Chondrocyte (in vitro differentiated cells): ENCODE results near the gene PDLIM7. TPM values are rescaled to one million over a fixed set of nuclear protein-coding genes. Genes with fewer than 3 reads are reported as not detected.

Experiments
- DNase-seq: peaks from one replicate; pipeline ENCODE4 v3.0.0; 2021; ENCODE audit warnings: mixed read lengths, low spot score
- H3K27ac Mint-ChIP-seq: one replicate; pipeline ENCODE4 v1.8.0; 2021; ENCODE audit warnings: mild to moderate bottlenecking, moderate library complexity, mixed read lengths; ENCODE audit not compliant: unreplicated experiment
- H3K27me3 Mint-ChIP-seq: 2 replicates; pipeline ENCODE4 v1.8.0; 2021; ENCODE audit warnings: low read depth, mixed read lengths
- H3K36me3 Mint-ChIP-seq: 2 replicates; pipeline ENCODE4 v1.8.0; 2021; ENCODE audit warnings: low read depth, mixed read lengths
- H3K4me1 Mint-ChIP-seq: 2 replicates; pipeline ENCODE4 v1.8.0; 2021; ENCODE audit warnings: low read depth, mild to moderate bottlenecking, mixed read lengths
- H3K4me3 Mint-ChIP-seq: one replicate; pipeline ENCODE4 v1.8.0; 2021; ENCODE audit warnings: mild to moderate bottlenecking, moderate library complexity, mixed read lengths; ENCODE audit not compliant: unreplicated experiment
- H3K9me3 Mint-ChIP-seq: 2 replicates; pipeline ENCODE4 v1.8.0; 2021; ENCODE audit warnings: low read depth, mixed read lengths
- total RNA-seq: library from RNA; stranded (reverse); gene quantifications from 3 replicates; pipeline ENCODE4 v1.2.1, GENCODE V29; 2021
- TF ChIP-seq, protein P1 (sequence below): fragments of 200-600 bp; sonication (generic); IDR thresholded peaks from 2 replicates; pipeline ENCODE4 v1.5.0; 2021; ENCODE audit warnings: antibody characterized with exemption, mild to moderate bottlenecking, moderate library complexity

Gene PDLIM7
- total RNA-seq, 1 donor from 2014 or later = 633 TPM

- H3K36me3 Mint-ChIP-seq = peaks cover 24% of the 10 kb centered on the region
- H3K27ac Mint-ChIP-seq = no peak overlapping the region
- H3K9me3 Mint-ChIP-seq = no peaks in the 10 kb centered on the region
- H3K4me3 Mint-ChIP-seq = no peak overlapping the region
- no peak for DNase-seq
- TF ChIP-seq, protein P1, sequence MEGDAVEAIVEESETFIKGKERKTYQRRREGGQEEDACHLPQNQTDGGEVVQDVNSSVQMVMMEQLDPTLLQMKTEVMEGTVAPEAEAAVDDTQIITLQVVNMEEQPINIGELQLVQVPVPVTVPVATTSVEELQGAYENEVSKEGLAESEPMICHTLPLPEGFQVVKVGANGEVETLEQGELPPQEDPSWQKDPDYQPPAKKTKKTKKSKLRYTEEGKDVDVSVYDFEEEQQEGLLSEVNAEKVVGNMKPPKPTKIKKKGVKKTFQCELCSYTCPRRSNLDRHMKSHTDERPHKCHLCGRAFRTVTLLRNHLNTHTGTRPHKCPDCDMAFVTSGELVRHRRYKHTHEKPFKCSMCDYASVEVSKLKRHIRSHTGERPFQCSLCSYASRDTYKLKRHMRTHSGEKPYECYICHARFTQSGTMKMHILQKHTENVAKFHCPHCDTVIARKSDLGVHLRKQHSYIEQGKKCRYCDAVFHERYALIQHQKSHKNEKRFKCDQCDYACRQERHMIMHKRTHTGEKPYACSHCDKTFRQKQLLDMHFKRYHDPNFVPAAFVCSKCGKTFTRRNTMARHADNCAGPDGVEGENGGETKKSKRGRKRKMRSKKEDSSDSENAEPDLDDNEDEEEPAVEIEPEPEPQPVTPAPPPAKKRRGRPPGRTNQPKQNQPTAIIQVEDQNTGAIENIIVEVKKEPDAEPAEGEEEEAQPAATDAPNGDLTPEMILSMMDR = no peak
- peaks cover 16% of the 10 kb centered on the region for H3K4me1 Mint-ChIP-seq
- H3K27me3 Mint-ChIP-seq = no peaks in the 10 kb centered on the region
Measured at GRCh38 chr5:177528631-177529030, 31.2 kb upstream of the PDLIM7 start.

GRCh38 chr5:177527595-177527994 lies 30.2 kb upstream of the PDLIM7 start:
- Mint-ChIP-seq H3K4me1 (peaks cover 14% of the 10 kb centered on the region), H3K4me3 (no peak overlapping the region), H3K9me3 (no peaks in the 10 kb centered on the region), H3K27me3 (no peaks in the 10 kb centered on the region), H3K27ac (no peak overlapping the region), H3K36me3 (peaks cover 25% of the 10 kb centered on the region)
- TF ChIP-seq, protein P1 = no peak
- peak; percentile 61 for DNase-seq

DNA sequence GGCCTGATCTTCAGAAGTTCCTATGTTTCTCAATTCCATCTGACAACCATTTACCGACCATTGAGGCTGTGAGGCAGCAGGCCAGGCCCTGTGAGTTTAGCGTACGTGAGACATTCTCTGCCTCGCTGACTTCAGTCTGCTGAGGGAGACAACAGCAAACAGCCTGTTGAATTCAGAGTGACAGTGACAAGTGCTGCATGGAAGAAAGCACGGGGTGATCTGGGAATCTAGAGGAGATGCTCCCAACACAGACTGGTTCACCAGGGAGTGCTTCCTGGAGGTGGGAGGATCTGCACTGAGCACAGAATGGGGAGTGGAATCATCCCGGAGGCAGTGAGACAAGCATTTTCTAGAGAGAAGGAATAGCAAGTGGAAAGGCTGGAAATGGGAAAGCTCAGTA lies 29.4 kb upstream of the PDLIM7 start:
- Mint-ChIP-seq H3K27me3 (no peaks in the 10 kb centered on the region), H3K36me3 (peaks cover 22% of the 10 kb centered on the region), H3K4me3 (no peak overlapping the region), H3K9me3 (no peaks in the 10 kb centered on the region), H3K27ac (no peak overlapping the region), H3K4me1 (peaks cover 11% of the 10 kb centered on the region)
- TF ChIP-seq, protein P1 = no peak
- DNase-seq = no peak

- TF ChIP-seq, protein P1 = no peak
- Mint-ChIP-seq H3K4me1 (peaks cover 10% of the 10 kb centered on the region), H3K27me3 (no peaks in the 10 kb centered on the region), H3K27ac (no peak overlapping the region), H3K4me3 (no peak overlapping the region), H3K36me3 (peaks cover 25% of the 10 kb centered on the region), H3K9me3 (no peaks in the 10 kb centered on the region)
- DNase-seq = no peak
Measured at GRCh38 chr5:177526191-177526590, 28.8 kb upstream of the PDLIM7 start.

- Mint-ChIP-seq H3K4me1 (peaks cover 3% of the 10 kb centered on the region), H3K36me3 (peaks cover 21% of the 10 kb centered on the region), H3K27ac (no peak overlapping the region), H3K4me3 (no peak overlapping the region), H3K9me3 (no peaks in the 10 kb centered on the region), H3K27me3 (no peaks in the 10 kb centered on the region)
- TF ChIP-seq, protein P1 = no peak
- peak; percentile 34 for DNase-seq
Measured at GRCh38 chr5:177524941-177525655, 27.7 kb upstream of the PDLIM7 start.
